Measurements from ENCODE around the gene C19orf81. TPM values are rescaled to one million over a fixed set of nuclear protein-coding genes. Genes with fewer than 3 reads are reported as not detected.
"Not testable (repeated sequence)": the region's sequence is repeated elsewhere in the genome, so short reads cannot be mapped to it uniquely, and the experiment has no call there.

C19orf81 gene
- total RNA-seq, 4 donors from 2014 or later, result not detected

GRCh38 chr19:50606059-50606836 lies 43.0 kb upstream of the C19orf81 start:
- DNase-seq (ENCODE audit: low spot score in 2 of 2); H3K27ac ChIP-seq; H3K4me3 ChIP-seq; H3K4me1 ChIP-seq; H3K36me3 ChIP-seq: not testable (repeated sequence)
- WGBS, 2 donors, result 42 to 76% methylated on average over 15 to 37 of the region's 58 CpGs
- Histone ChIP-seq H3K9me3 (peaks cover 0 to 26% (median 0%) of the 10 kb centered on the region in 4 donors), H3K27me3 (peaks cover 0 to 26% of the 10 kb centered on the region in 2 donors)

GRCh38 chr19:50607388-50607787 lies 41.9 kb upstream of the C19orf81 start:
- TF ChIP-seq EP300 (IDR thresholded peaks at IDR 0.05) (no peak), CTCF (IDR thresholded peaks at IDR 0.05) (no peak), POLR2A (IDR thresholded peaks at IDR 0.05) (no peak)
- 72% methylated on average over 19 to 20 of the region's 20 CpGs for WGBS, 2 donors
- H3K36me3 ChIP-seq, result no peaks in the 10 kb centered on the region
- peaks cover 0 to 19% of the 10 kb centered on the region in 2 donors for H3K27me3 ChIP-seq
- no peak overlapping the region for H3K4me3 ChIP-seq
- no peak for DNase-seq (ENCODE audit: low spot score in 2 of 2)
- peaks cover 0 to 4% (median 0%) of the 10 kb centered on the region in 4 donors for H3K4me1 ChIP-seq
- H3K27ac ChIP-seq, result no peak overlapping the region
- H3K9me3 ChIP-seq, result peaks cover 0 to 26% (median 0%) of the 10 kb centered on the region in 4 donors

- DNase-seq (ENCODE audit: low spot score in 2 of 2), result peak in 1 of 2 donors; percentile 33
- Histone ChIP-seq H3K9me3 (peaks cover 0 to 26% (median 0%) of the 10 kb centered on the region in 4 donors), H3K27ac (no peak overlapping the region), H3K27me3 (peaks cover 0 to 15% of the 10 kb centered on the region in 2 donors), H3K4me1 (peaks cover 0 to 4% (median 0%) of the 10 kb centered on the region in 4 donors), H3K36me3 (no peaks in the 10 kb centered on the region), H3K4me3 (no peak overlapping the region)
- peak in 1 of 5 experiments; percentile 20 for TF ChIP-seq CTCF (IDR thresholded peaks at IDR 0.05)
- no peak for TF ChIP-seq EP300 (IDR thresholded peaks at IDR 0.05)
- 22 to 27% methylated on average over 30 to 53 of the region's 56 CpGs for WGBS, 2 donors
Observed at GRCh38 chr19:50607874-50608785, 41.1 kb upstream of the C19orf81 start.

GRCh38 chr19:50612504-50613404 lies 36.5 kb upstream of the C19orf81 start:
- peaks cover 0 to 15% (median 0%) of the 10 kb centered on the region in 4 donors for H3K9me3 ChIP-seq
- H3K4me3 ChIP-seq; DNase-seq (ENCODE audit: low spot score in 2 of 2); H3K4me1 ChIP-seq; H3K27ac ChIP-seq; H3K36me3 ChIP-seq; H3K27me3 ChIP-seq: not testable (repeated sequence)
- 83 to 94% methylated on average over 5 to 11 of the region's 11 CpGs for WGBS, 2 donors

- not testable (repeated sequence) for H3K36me3 ChIP-seq; H3K4me3 ChIP-seq; DNase-seq (ENCODE audit: low spot score in 2 of 2); H3K9me3 ChIP-seq; H3K27me3 ChIP-seq; H3K27ac ChIP-seq; H3K4me1 ChIP-seq
- WGBS, 2 donors, result 77 to 91% methylated on average over 4 of the region's 5 CpGs
Observed at GRCh38 chr19:50618379-50618778, 30.9 kb upstream of the C19orf81 start.

- not testable (repeated sequence) for H3K4me3 ChIP-seq; DNase-seq (ENCODE audit: low spot score in 2 of 2); H3K27ac ChIP-seq
Observed at GRCh38 chr19:50619184-50619583, 30.1 kb upstream of the C19orf81 start.

GRCh38 chr19:50620394-50620906 lies 28.8 kb upstream of the C19orf81 start:
- H3K27me3 ChIP-seq; DNase-seq (ENCODE audit: low spot score in 2 of 2); H3K36me3 ChIP-seq; H3K4me1 ChIP-seq; H3K27ac ChIP-seq; H3K9me3 ChIP-seq; H3K4me3 ChIP-seq: not testable (repeated sequence)
- 81 to 100% methylated on average over 1 to 5 of the region's 5 CpGs for WGBS, 2 donors

More at GRCh38 chr19:50619184-50619583, 30.1 kb upstream of the C19orf81 start:
- not testable (repeated sequence) for H3K9me3 ChIP-seq, H3K4me1 ChIP-seq, H3K27me3 ChIP-seq, H3K36me3 ChIP-seq
- WGBS, 2 donors, result 80 to 83% methylated on average over 5 of the region's 5 CpGs
